ENCODE results near the gene SELENOK.

The SELENOK gene

DNA sequence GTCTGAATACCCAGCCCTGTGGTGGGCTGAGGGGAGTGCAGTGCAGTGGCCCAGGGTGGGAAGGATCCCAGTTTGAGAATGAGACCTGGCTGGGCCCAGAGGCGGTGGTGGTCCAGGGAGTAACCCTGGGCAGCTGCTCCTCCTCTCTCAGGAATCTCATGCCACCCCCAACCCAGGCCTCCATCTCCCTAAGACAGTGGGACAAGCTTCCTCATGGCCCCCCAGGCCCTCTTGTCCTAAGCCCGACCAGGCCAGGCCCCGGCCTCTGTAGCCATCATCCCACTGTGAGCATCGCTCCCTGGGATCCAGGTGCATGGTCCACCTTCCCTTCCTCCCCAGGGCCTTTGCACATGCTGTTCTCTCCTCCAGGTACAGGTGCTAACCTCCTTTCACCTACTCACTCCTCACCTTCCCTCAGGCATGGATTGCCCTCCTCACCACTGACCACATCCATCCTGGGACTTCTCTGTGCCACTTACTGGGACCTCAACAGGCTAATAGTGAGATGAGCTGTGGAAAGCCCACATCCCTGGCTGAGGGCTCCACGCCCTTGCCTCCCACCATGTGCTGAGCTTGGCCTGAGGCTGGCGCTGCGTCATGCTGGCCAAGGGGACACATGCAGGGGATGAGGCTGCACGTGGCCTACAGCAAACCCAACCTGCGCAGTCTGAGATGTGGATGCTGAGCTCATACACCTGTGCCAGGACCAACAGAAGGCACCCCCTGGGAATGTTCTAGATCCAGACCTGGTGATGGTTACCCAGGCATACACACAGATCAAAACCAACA lies 55.4 kb downstream of the SELENOK start:
- Histone ChIP-seq H3K4me3 (ENCODE audit: low read length) (no peak overlapping the region), H4K20me1 (ENCODE audit: insufficient read depth, low read length) (no peaks in the 10 kb centered on the region), H3K27ac (ENCODE audit: low read length) (no peak overlapping the region), H3K9me3 (replicated peaks; ENCODE audit: insufficient read depth, low read length) (no peaks in the 10 kb centered on the region), H3K9ac (ENCODE audit: low read length) (no peak overlapping the region), H3K79me2 (ENCODE audit: low read length) (no peaks in the 10 kb centered on the region), H3K4me2 (ENCODE audit: low read depth, low read length) (no peak overlapping the region), H3K27me3 (replicated peaks; ENCODE audit: insufficient read depth, low read length) (no peaks in the 10 kb centered on the region), H3K4me1 (ENCODE audit: low read length) (no peaks in the 10 kb centered on the region), H2AFZ (ENCODE audit: low read length) (no peak overlapping the region), H3F3A (ENCODE audit: insufficient read depth, low read length) (no peaks in the 10 kb centered on the region), H3K36me3 (replicated peaks; ENCODE audit: insufficient read depth, low read length) (no peaks in the 10 kb centered on the region), H3K9me2 (replicated peaks; ENCODE audit: insufficient read depth, low read length) (no peaks in the 10 kb centered on the region)
- no peak for DNase-seq
- no peak for TF ChIP-seq EZH2phosphoT487 (IDR thresholded peaks at IDR 0.05; ENCODE audit: low read length)
- TF ChIP-seq CTCF (IDR thresholded peaks at IDR 0.05; ENCODE audit: low read length) = no peak
- no peak for TF ChIP-seq EZH2 (optimal IDR thresholded peaks at IDR 0.05; ENCODE audit: low read depth, low read length)

GRCh38 chr3:53835257-53835656 lies 56.4 kb downstream of the SELENOK start:
- no peaks in the 10 kb centered on the region for H3K9me3 ChIP-seq (replicated peaks; ENCODE audit: insufficient read depth, low read length)
- no peaks in the 10 kb centered on the region for H3K36me3 ChIP-seq (replicated peaks; ENCODE audit: insufficient read depth, low read length)
- H3K27me3 ChIP-seq (replicated peaks; ENCODE audit: insufficient read depth, low read length) = no peaks in the 10 kb centered on the region
- H3K4me1 ChIP-seq (ENCODE audit: low read length) = no peaks in the 10 kb centered on the region
- no peaks in the 10 kb centered on the region for H4K20me1 ChIP-seq (ENCODE audit: insufficient read depth, low read length)
- no peaks in the 10 kb centered on the region for H3K79me2 ChIP-seq (ENCODE audit: low read length)
- H3K27ac ChIP-seq (ENCODE audit: low read length) = no peak overlapping the region
- H2AFZ ChIP-seq (ENCODE audit: low read length) = no peak overlapping the region
- no peaks in the 10 kb centered on the region for H3K9me2 ChIP-seq (replicated peaks; ENCODE audit: insufficient read depth, low read length)
- TF ChIP-seq EZH2phosphoT487 (IDR thresholded peaks at IDR 0.05; ENCODE audit: low read length) (no peak), EZH2 (optimal IDR thresholded peaks at IDR 0.05; ENCODE audit: low read depth, low read length) (no peak), CTCF (IDR thresholded peaks at IDR 0.05; ENCODE audit: low read length) (no peak)
- H3K4me3 ChIP-seq (ENCODE audit: low read length) = no peak overlapping the region
- no peak for DNase-seq
- no peak overlapping the region for H3K4me2 ChIP-seq (ENCODE audit: low read depth, low read length)
- no peaks in the 10 kb centered on the region for H3F3A ChIP-seq (ENCODE audit: insufficient read depth, low read length)
- no peak overlapping the region for H3K9ac ChIP-seq (ENCODE audit: low read length)

DNA sequence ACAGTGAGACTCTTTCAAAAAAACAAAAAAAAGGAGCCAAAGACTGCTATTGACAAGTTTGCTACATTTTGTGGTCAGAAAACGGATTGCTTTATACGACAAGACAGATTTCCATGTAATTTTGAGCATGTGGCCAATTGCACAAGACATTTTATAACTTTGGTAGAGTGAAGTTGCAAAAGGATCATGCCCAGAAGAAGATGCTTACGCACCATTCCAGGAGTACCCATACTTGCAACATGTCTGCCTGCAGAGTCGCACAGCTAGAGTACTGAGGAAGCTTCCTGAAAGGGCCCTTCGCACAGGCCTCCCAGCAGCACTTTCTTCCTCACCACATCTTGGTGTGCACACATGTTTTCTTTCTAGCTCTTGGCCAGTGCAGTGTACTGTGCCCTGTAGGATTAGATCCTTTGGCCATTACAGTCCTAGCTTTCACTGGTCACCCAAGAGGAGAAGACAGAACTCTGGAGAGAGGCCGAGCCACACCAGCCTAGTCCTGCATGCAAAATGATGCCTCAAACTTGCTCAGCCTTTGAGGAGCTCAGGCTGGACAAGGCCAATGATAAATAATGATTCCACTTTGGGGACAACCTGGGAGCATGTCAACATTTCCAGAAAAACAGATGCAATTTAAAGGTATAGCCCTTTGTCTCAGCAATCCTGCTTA lies 57.1 kb downstream of the SELENOK start:
- no peaks in the 10 kb centered on the region for H3K9me3 ChIP-seq (replicated peaks; ENCODE audit: insufficient read depth, low read length)
- no peak for TF ChIP-seq EZH2 (optimal IDR thresholded peaks at IDR 0.05; ENCODE audit: low read depth, low read length)
- TF ChIP-seq EZH2phosphoT487 (IDR thresholded peaks at IDR 0.05; ENCODE audit: low read length) = no peak
- no peak for TF ChIP-seq CTCF (IDR thresholded peaks at IDR 0.05; ENCODE audit: low read length)
- H3K36me3 ChIP-seq (replicated peaks; ENCODE audit: insufficient read depth, low read length) = no peaks in the 10 kb centered on the region
- H4K20me1 ChIP-seq (ENCODE audit: insufficient read depth, low read length) = no peaks in the 10 kb centered on the region
- no peak overlapping the region for H3K27ac ChIP-seq (ENCODE audit: low read length)
- no peaks in the 10 kb centered on the region for H3K4me1 ChIP-seq (ENCODE audit: low read length)
- H3K27me3 ChIP-seq (replicated peaks; ENCODE audit: insufficient read depth, low read length) = no peaks in the 10 kb centered on the region
- H3K4me2 ChIP-seq (ENCODE audit: low read depth, low read length) = no peak overlapping the region
- H3K79me2 ChIP-seq (ENCODE audit: low read length) = no peaks in the 10 kb centered on the region
- H2AFZ ChIP-seq (ENCODE audit: low read length) = no peak overlapping the region
- no peak for DNase-seq
- H3F3A ChIP-seq (ENCODE audit: insufficient read depth, low read length) = no peaks in the 10 kb centered on the region
- no peak overlapping the region for H3K4me3 ChIP-seq (ENCODE audit: low read length)
- no peak overlapping the region for H3K9ac ChIP-seq (ENCODE audit: low read length)
- no peaks in the 10 kb centered on the region for H3K9me2 ChIP-seq (replicated peaks; ENCODE audit: insufficient read depth, low read length)

Data from MM.1S (cell line).